Adrenal gland (tissue), 12 donors: ENCODE measurements around the gene SORBS1. TPM values are rescaled to one million over a fixed set of nuclear protein-coding genes. Genes with fewer than 3 reads are reported as not detected.

Source experiments
- DNase-seq, 7 donors: peaks; one replicate each; pipeline ENCODE4 v3.0.0-alpha.2; 2019 to 2020
- H3K27ac ChIP-seq, 5 donors: fragments of 200-600 bp; sonication (generic) in 4 of 5; 1 replicate in 3 of 5; 2 replicates in 2 of 5; pipeline versions ENCODE4 v1.5.1 to v1.8.0; 2016 to 2020; ENCODE audit warnings: mild to moderate bottlenecking in 1 of 5
- H3K27me3 ChIP-seq: fragments of 200-600 bp; 2 replicates; pipeline ENCODE4 v1.8.0; 2021
- H3K36me3 ChIP-seq, 2 donors: fragments of 200-600 bp; replicated peaks in 1 of 2; 1 replicate in 1 of 2; 2 replicates in 1 of 2; pipeline versions ENCODE4 v1.5.1 to v1.8.0; 2018 to 2022
- H3K4me1 ChIP-seq, 2 donors: fragments of 200-600 bp; replicated peaks in 1 of 2; 1 replicate in 1 of 2; 2 replicates in 1 of 2; pipeline versions ENCODE4 v1.5.1 to v1.8.0; 2018 to 2021
- H3K4me3 ChIP-seq, 4 donors: fragments of 200-600 bp; sonication (generic) in 3 of 4; one replicate each; pipeline ENCODE4 v1.5.1; 2016 to 2018
- H3K9me3 ChIP-seq, 3 donors: fragments of 200-600 bp; sonication (generic) in 1 of 3; replicated peaks in 1 of 3; 1 replicate in 2 of 3; 2 replicates in 1 of 3; pipeline versions ENCODE4 v1.5.1 to v1.8.0; 2016 to 2021
- CTCF ChIP-seq, 6 experiments: fragments of 450-650 bp in 4 of 6; fragments of 200-600 bp in 2 of 6; sonication (generic) in 1 of 6; IDR thresholded peaks; 1 replicate in 5 of 6; 2 replicates in 1 of 6; pipeline versions ENCODE4 v1.5.1 to v1.8.0; 2016 to 2021; ENCODE audit warnings: antibody characterized with exemption in 6 of 6, mild to moderate bottlenecking in 2 of 6, moderate library complexity in 1 of 6
- POLR2A ChIP-seq, 2 donors: fragments of 450-650 bp; IDR thresholded peaks; one replicate each; pipeline ENCODE4 v1.6.1; 2017; ENCODE audit warnings: antibody characterized with exemption in 2 of 2, mild to moderate bottlenecking in 2 of 2, moderate library complexity in 1 of 2
- WGBS, 4 donors: extraction: QIAGEN DNeasy Blood & Tissue Kit in 2 of 4; methylation state at CpG; one replicate each; pipeline versions ENCODE4 v1.1.5 to v1.1.7; 2013 to 2017; 5-methylcytosine and 5-hydroxymethylcytosine counted together
- intact Hi-C, 2 donors: fragments of 100-400 bp; cut with DNase I; formaldehyde crosslinking; loops; one replicate each; pipeline versions ENCODE4 v1.14.1 to v1.15.0; 2022 to 2023
- polyA plus RNA-seq, 3 donors: library from polyadenylated mRNA; stranded (reverse); fragments of 200-250 nt in 2 of 3; fragments of 350-450 nt in 1 of 3; fragmentation: Illumina TruSeq in 1 of 3; extraction: RNeasy Lipid Tissue Mini Kit (QIAGEN cat#74804) in 1 of 3; gene quantifications; one replicate each; pipeline ENCODE4 v1.2.3, GENCODE V29; 2013 to 2014
- total RNA-seq, 9 donors: library from RNA; depleted of rRNA in 4 of 9; stranded (reverse); fragments of >200 nt in 4 of 9; fragments of 120-200 nt in 1 of 9; fragmentation: NEBNext Ultra II Directional in 1 of 9; extraction: Animal tissue kit (Norgen Biotek cat#: 25700) in 1 of 9; gene quantifications; one replicate each; pipeline versions ENCODE4 v1.1.0 to v1.2.4, GENCODE V29; 2013 to 2023
- donor health status: healthy with polysubstance abuse.
- donor health status: Bipolar disorder and iron deficiency.
- donor health status: DM: yes; HTN: yes; CAD: no.
- donor health status: DM: no; HTN: no; CAD: no.
- donor health status: DM: no; HTN: no; CAD: no.
- donor health status: DM: yes; HTN: yes; CAD: no.

SORBS1 gene
- total and polyA plus RNA-seq, 12 donors = 9.5 to 43.4 (median 19.0) TPM

GRCh38 chr10:95578619-95579018 is 17.4 kb upstream of the SORBS1 start:
- no peak for DNase-seq
- no peaks in the 10 kb centered on the region for H3K9me3 ChIP-seq
- intact Hi-C loops = no loop called here
- H3K27me3 ChIP-seq = no peaks in the 10 kb centered on the region
- no peak overlapping the region for H3K4me3 ChIP-seq
- no peaks in the 10 kb centered on the region for H3K4me1 ChIP-seq
- TF ChIP-seq CTCF (IDR thresholded peaks at IDR 0.05) (no peak), POLR2A (IDR thresholded peaks at IDR 0.05) (no peak)
- WGBS, 4 donors = 83 to 97% (median 87%) methylated on average over 2 of the region's 2 CpGs
- no peak overlapping the region for H3K27ac ChIP-seq
- H3K36me3 ChIP-seq = no peaks in the 10 kb centered on the region

GRCh38 chr10:95574649-95575365 is 13.6 kb upstream of the SORBS1 start:
- TF ChIP-seq POLR2A (IDR thresholded peaks at IDR 0.05) = no peak
- no peak for TF ChIP-seq CTCF (IDR thresholded peaks at IDR 0.05)
- H3K36me3 ChIP-seq = no peaks in the 10 kb centered on the region
- intact Hi-C loops = no loop called here
- no peaks in the 10 kb centered on the region for H3K27me3 ChIP-seq
- DNase-seq = no peak
- H3K27ac ChIP-seq = no peak overlapping the region
- 57 to 70% (median 68%) methylated on average over 10 to 11 of the region's 11 CpGs for WGBS, 4 donors
- peaks cover 0 to 5% of the 10 kb centered on the region in 2 donors for H3K4me1 ChIP-seq
- no peak overlapping the region for H3K4me3 ChIP-seq
- H3K9me3 ChIP-seq = no peaks in the 10 kb centered on the region

GRCh38 chr10:95573964-95574604 is 12.9 kb upstream of the SORBS1 start:
- intact Hi-C loops = no loop called here

More at GRCh38 chr10:95573964-95574604, 12.9 kb upstream of the SORBS1 start:
- no peak for DNase-seq
- 84 to 91% (median 89%) methylated on average over 6 of the region's 6 CpGs for WGBS, 4 donors
- H3K4me3 ChIP-seq = no peak overlapping the region
- H3K4me1 ChIP-seq = peaks cover 0 to 5% of the 10 kb centered on the region in 2 donors
- no peak overlapping the region for H3K27ac ChIP-seq
- H3K36me3 ChIP-seq = no peaks in the 10 kb centered on the region
- H3K27me3 ChIP-seq = no peaks in the 10 kb centered on the region
- TF ChIP-seq CTCF (IDR thresholded peaks at IDR 0.05) = no peak
- TF ChIP-seq POLR2A (IDR thresholded peaks at IDR 0.05) = no peak
- no peaks in the 10 kb centered on the region for H3K9me3 ChIP-seq
